Right atrium auricular region (tissue), 2 donors: ENCODE results near the gene CCDC73. TPM values are rescaled to one million over a fixed set of nuclear protein-coding genes. Genes with fewer than 3 reads are reported as not detected.

Source experiments
- DNase-seq: peaks from one replicate; pipeline ENCODE4 v3.0.0-alpha.2; 2019; ENCODE audit warnings: low spot score
- H3K27ac ChIP-seq, 2 donors: fragments of 200-600 bp; sonication (generic); 1 replicate in 1 of 2; 2 replicates in 1 of 2; pipeline ENCODE4 v1.5.1; 2016 to 2019
- H3K27me3 ChIP-seq, 2 donors: fragments of 200-600 bp; sonication (generic); one replicate each; pipeline versions ENCODE4 v1.5.1 to v1.6.0; 2017 to 2019
- H3K36me3 ChIP-seq: fragments of 200-600 bp; sonication (generic); one replicate; pipeline ENCODE4 v1.5.1; 2016
- H3K4me1 ChIP-seq, 2 donors: fragments of 200-600 bp; sonication (generic); one replicate each; pipeline versions ENCODE4 v1.5.1 to v1.6.0; 2017 to 2019
- H3K4me3 ChIP-seq, 2 donors: fragments of 200-600 bp; sonication (generic); 1 replicate in 1 of 2; 2 replicates in 1 of 2; pipeline ENCODE4 v1.5.1; 2017 to 2019; ENCODE audit warnings: mild to moderate bottlenecking in 1 of 2, moderate library complexity in 1 of 2
- H3K9me3 ChIP-seq, 2 donors: fragments of 200-600 bp; sonication (generic); one replicate each; pipeline ENCODE4 v1.5.1; 2019
- CTCF ChIP-seq, 2 donors: fragments of 200-600 bp; sonication (generic); IDR thresholded peaks; one replicate each; pipeline ENCODE4 v1.5.1; 2019; ENCODE audit warnings: antibody characterized with exemption in 2 of 2
- total RNA-seq, 2 donors: library from RNA; depleted of rRNA; stranded (reverse); fragments of >200 nt; gene quantifications; one replicate each; pipeline ENCODE4 v1.1.0, GENCODE V29; 2016

Gene CCDC73
- total RNA-seq: not detected

GRCh38 chr11:32794439-32794838 lies at the start of gene CCDC73:
TSS of gene CCDC73 (minus strand) at chr11:32794662. CDS start at chr11:32760243, 34,419 bp downstream.
- no peak for DNase-seq
- H3K4me1 ChIP-seq: no peaks in the 10 kb centered on the region
- TF ChIP-seq CTCF (IDR thresholded peaks at IDR 0.05): no peak

GRCh38 chr11:32843544-32843943 lies 49.1 kb upstream of the CCDC73 start:
- H3K4me3 ChIP-seq: no peak overlapping the region
- no peaks in the 10 kb centered on the region for H3K4me1 ChIP-seq
- H3K36me3 ChIP-seq: no peaks in the 10 kb centered on the region
- H3K27ac ChIP-seq: no peak overlapping the region
- peaks cover 0 to 10% of the 10 kb centered on the region in 2 donors for H3K9me3 ChIP-seq
- no peaks in the 10 kb centered on the region for H3K27me3 ChIP-seq
- no peak for TF ChIP-seq CTCF (IDR thresholded peaks at IDR 0.05)
- DNase-seq: no peak

More at GRCh38 chr11:32794439-32794838, at the start of gene CCDC73:
- Histone ChIP-seq H3K27me3 (no peaks in the 10 kb centered on the region), H3K27ac (no peak within 1 kb of the TSS), H3K4me3 (no peak within 1 kb of the TSS), H3K36me3 (no peaks in the 10 kb centered on the region), H3K9me3 (no peaks in the 10 kb centered on the region)

- H3K27me3 ChIP-seq: no peaks in the 10 kb centered on the region
- no peak overlapping the region for H3K27ac ChIP-seq
- no peak for TF ChIP-seq CTCF (IDR thresholded peaks at IDR 0.05)
- H3K4me3 ChIP-seq: no peak overlapping the region
- H3K9me3 ChIP-seq: no peaks in the 10 kb centered on the region
- no peaks in the 10 kb centered on the region for H3K36me3 ChIP-seq
- DNase-seq: no peak
- H3K4me1 ChIP-seq: no peaks in the 10 kb centered on the region
Observed at GRCh38 chr11:32840587-32840986, 46.1 kb upstream of the CCDC73 start.

GRCh38 chr11:32839308-32839707 lies 44.8 kb upstream of the CCDC73 start:
- Histone ChIP-seq H3K27ac (no peak overlapping the region), H3K27me3 (no peaks in the 10 kb centered on the region), H3K36me3 (no peaks in the 10 kb centered on the region), H3K9me3 (no peaks in the 10 kb centered on the region), H3K4me1 (no peaks in the 10 kb centered on the region), H3K4me3 (no peak overlapping the region)
- TF ChIP-seq CTCF (IDR thresholded peaks at IDR 0.05): no peak
- DNase-seq: no peak

GRCh38 chr11:32838505-32839274 lies 44.2 kb upstream of the CCDC73 start:
- Histone ChIP-seq H3K27ac (no peak overlapping the region), H3K27me3 (no peaks in the 10 kb centered on the region), H3K4me1 (no peaks in the 10 kb centered on the region), H3K9me3 (no peaks in the 10 kb centered on the region), H3K36me3 (no peaks in the 10 kb centered on the region), H3K4me3 (no peak overlapping the region)
- DNase-seq: no peak
- TF ChIP-seq CTCF (IDR thresholded peaks at IDR 0.05): no peak

GRCh38 chr11:32836946-32837345 lies 42.5 kb upstream of the CCDC73 start:
- Histone ChIP-seq H3K4me1 (no peaks in the 10 kb centered on the region), H3K36me3 (no peaks in the 10 kb centered on the region), H3K4me3 (no peak overlapping the region), H3K9me3 (no peaks in the 10 kb centered on the region), H3K27ac (no peak overlapping the region), H3K27me3 (no peaks in the 10 kb centered on the region)
- DNase-seq: no peak
- TF ChIP-seq CTCF (IDR thresholded peaks at IDR 0.05): no peak
